GM19467 (cell line): ENCODE data around the gene SLC22A24.
"Not testable (repeated sequence)": the region's sequence is repeated elsewhere in the genome, so short reads cannot be mapped to it uniquely, and the experiment has no call there.

Experiments used
- ATAC-seq: cut with Tn5 transposase; IDR thresholded peaks from one replicate; pipeline ENCODE4 v1.9.1; 2021; ENCODE audit warnings: mild to moderate bottlenecking, moderate library complexity; ENCODE audit not compliant: unreplicated experiment

SLC22A24 gene

DNA sequence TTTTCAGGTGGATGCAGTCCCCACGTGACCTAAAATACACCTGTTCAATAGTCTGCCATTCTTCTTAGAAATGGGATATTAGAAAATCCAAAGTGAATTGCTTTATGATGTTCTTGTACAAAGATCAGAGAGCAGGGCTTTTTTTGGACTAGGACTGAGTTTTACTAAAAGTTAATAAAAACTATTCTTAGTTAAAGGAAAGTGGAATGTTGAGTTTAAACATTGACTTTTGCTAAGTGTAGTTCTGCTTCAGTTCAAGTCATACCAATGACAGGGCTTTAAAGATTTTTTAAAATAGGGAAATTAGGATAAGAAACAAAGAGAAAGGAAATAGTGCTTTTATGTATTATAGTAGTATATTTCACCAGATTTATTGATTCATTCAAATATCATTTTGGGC lies at the start of gene SLC22A24:
TSS of gene SLC22A24 (minus strand) at position 101 of the 400 bp plus-strand sequence. CDS start 442 bp downstream, outside the sequence.
- ATAC-seq: no peak

- ATAC-seq: no peak
These were observed 36.5 kb upstream of the SLC22A24 start for GRCh38 chr11:63180536-63180935.

DNA sequence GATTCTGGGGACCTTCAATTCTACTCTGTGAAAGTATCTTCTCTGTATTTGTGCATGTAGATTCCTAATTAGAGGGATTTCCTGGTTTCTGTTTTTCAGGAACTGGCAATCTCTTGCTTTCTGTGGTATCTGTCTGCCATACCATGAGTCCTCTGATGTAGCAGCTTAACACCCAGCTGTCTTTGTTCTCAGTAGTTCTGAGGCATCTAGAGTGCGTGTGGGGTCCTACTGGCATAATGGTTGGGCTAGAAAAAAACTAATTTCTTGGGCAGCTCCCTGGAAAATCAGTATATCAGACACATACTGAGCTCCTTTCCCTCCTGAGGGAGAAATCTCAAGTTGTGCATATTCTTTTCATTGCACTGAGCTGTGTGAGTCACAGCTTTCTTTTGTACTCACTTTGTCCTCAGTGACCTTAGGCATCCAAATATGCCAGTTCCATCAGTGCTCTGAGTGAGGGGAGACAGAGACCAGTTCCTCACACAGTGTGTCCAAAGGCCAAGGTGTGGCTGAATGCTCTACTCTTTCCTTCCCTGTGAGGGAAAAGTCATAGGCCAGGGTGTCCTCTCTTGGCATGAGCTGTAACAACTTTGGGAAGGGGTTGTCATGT lies 35.5 kb upstream of the SLC22A24 start:
- ATAC-seq: no peak

- no peak for ATAC-seq
These were observed 33.9 kb upstream of the SLC22A24 start for GRCh38 chr11:63177872-63178271.

DNA sequence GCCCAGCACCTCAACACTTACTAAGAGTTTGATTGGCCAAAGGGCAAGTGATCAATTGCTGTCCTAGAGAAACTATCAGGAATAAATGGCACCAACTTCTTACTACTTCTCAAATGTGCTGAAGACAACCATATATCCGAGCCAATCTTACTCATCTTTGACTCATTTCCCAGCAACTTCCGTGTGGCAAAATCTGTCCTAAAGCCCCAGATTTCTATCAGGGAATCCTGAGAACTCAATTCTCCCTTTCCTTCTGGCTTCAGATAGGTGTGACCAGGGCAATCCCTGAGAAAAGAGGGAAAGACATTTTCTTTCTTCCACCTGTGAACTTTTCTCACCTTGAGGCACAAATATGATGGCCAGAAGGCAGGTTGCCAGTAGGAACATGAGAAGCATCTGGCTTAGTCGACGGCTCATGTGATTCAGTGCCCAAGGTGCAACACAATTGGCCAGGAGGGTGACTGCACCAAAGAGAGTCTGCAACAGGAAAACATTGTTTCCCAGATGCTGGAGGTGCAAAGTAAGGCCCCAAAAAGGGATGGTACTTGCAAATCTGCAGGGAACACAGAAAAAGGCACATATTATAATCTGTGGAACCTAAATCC lies 21.8 kb upstream of the SLC22A24 start:
- ATAC-seq: no peak

- no peak for ATAC-seq
These were observed 11.8 kb upstream of the SLC22A24 start for GRCh38 chr11:63155794-63156193.

DNA sequence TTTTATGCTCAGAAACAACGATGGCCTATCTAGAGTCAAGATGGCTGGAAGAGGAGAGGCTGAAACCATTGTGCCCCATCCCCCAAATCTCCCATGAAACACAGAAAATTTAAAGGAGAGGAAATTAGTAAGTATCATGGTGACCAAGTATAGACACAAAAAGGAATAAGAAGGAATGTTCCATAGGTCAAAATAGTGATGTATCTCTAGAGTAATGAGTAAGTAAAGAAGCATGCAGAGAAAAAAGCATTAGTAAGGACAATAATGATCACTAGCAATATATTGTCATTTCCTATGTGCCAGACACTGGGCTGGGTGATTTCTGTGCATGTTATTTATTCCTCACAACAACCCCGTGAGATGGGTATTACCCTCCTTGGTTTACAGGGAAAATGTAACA lies 2.6 kb upstream of the SLC22A24 start:
- no peak for ATAC-seq

DNA sequence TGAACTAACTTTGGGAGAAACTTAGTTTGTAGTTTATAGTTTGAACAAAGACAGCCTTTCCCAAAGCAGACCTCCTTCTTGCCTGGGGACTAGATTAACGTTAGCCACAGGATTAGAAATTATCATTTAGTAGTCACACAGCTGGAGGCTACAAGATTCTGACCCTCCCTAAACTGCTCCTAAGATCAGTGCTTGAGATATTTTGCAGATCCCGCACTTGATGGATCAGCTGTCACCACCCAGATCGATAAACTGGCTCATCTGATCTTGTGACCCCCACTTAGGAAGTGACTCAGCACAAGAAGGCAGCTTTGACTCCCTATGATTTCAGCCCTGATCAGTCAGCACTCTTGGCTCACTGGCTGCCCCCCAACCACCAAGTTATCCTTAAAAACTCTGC lies 1.6 kb downstream of the SLC22A24 start:
- no peak for ATAC-seq

DNA sequence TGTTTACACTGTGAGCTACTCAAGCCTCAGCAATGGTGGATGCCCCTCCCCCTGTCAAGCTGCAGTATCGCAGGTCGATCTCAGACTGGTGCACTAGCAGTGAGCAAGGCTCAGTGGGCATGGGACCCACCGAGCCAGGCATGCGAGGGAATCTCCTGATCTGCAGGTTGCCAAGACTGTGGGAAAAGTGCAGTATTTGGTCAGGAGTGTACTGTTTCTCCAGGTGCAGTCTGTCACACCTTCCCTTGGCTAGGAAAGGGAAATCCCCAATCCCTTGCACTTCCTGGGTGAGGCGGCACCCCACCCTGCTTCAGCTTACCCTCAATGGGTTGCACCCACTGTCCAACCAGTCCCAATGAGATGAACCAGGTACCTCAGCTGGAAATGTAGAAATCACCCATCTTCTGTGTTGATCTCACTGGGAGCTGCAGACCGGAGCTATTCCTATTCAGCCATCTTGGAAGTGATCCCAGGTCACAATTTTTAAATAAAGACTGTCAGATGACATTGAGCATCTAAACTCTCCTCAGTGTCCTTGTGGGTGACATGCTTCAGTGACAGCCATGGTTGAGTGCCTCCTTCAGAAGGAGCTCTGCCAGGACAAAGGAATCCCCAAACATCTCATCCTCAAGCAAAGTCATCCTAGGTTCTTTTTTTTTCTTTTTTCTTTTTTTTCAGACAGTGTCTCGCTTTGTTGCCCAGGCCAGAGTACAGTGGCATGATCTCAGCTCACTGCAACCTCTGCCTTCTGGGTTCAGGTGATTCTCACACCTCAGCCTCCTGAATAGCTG lies 10.8 kb downstream of the SLC22A24 start:
- ATAC-seq: no peak

DNA sequence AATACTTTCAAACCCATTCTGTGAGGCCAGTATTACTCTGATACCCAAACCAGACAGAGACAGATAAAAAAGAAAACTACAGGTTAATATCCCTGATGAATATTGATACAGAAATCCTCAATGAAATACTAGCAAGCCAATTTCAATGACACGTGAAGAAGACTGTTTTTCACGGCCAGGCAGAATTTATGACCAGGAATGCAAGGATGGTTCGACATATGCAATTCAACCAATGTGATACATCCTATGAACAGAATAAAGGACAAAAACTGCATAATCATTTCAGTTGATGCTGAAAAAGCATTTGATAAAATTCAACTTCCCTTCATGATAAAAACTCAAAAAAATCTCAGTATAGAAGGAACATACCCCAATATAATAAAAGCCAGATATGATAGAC lies 44.5 kb downstream of the SLC22A24 start:
- ATAC-seq: no peak

- no peak for ATAC-seq
These were observed 63.3 kb downstream of the SLC22A24 start for GRCh38 chr11:63080682-63081081.

DNA sequence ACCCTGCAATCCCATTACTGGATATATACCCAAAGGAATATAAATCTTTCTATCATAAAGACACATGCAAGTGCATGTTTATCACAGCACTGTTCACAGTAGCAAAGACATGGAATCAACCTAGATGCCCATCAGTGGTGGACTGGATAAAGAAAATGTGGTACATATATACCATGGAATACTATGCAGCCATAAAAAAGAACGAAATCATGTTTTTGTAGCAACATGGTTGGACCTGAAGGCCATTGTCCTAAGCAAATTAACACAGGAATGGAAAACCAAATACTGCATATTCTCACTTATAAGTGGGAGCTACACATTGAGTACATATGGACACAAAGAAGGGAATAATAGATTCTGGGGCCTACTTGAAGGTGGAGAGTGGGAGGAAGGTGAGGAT lies 97.8 kb downstream of the SLC22A24 start:
- ATAC-seq: not testable (repeated sequence)

DNA sequence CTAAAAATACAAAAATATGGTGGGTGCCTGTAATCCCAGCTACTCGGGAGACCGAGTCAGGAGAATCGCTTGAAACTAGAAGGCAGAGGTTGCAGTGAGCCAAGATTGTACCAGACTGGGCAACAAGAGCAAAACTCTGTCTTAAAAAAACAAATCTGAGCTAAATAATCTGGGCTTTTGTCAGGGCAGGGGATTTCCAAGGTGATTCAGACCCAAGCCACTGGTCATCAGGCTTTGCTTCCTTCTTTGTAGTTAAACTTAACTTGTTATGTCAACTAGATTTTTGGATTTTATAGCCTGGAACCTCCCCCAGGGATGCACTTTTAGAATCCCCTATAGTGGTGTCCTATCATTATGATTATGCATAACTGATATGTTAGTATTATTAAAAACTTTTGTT lies 101.4 kb downstream of the SLC22A24 start:
- ATAC-seq: no peak

DNA sequence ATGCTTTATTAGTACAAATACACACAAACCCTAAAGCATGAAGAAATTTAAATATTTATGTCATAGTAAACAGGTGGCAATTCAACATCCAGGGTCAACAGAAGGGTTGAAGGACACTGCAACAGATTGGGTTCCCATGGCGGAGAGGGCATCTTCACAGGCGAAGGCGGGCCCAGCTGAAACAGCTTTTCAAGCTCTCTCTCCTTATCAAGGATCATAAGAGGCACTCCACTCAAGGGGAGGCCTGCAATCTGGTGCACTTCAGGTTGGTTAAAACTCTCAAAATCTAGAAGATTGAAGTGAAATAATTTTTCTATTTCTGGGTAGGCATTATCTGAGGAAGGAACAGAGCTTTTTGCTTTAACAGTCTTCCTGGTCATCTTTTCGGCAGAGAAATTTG lies 111.6 kb downstream of the SLC22A24 start:
- no peak for ATAC-seq
